ENCODE data around the gene BTG4. TPM values are rescaled to one million over a fixed set of nuclear protein-coding genes. Genes with fewer than 3 reads are reported as not detected.
A peak's percentile ranks its signal among the peaks of the same experiment; 100 is the strongest.

The BTG4 gene
- polyA plus RNA-seq, 1 experiment, result not detected

DNA sequence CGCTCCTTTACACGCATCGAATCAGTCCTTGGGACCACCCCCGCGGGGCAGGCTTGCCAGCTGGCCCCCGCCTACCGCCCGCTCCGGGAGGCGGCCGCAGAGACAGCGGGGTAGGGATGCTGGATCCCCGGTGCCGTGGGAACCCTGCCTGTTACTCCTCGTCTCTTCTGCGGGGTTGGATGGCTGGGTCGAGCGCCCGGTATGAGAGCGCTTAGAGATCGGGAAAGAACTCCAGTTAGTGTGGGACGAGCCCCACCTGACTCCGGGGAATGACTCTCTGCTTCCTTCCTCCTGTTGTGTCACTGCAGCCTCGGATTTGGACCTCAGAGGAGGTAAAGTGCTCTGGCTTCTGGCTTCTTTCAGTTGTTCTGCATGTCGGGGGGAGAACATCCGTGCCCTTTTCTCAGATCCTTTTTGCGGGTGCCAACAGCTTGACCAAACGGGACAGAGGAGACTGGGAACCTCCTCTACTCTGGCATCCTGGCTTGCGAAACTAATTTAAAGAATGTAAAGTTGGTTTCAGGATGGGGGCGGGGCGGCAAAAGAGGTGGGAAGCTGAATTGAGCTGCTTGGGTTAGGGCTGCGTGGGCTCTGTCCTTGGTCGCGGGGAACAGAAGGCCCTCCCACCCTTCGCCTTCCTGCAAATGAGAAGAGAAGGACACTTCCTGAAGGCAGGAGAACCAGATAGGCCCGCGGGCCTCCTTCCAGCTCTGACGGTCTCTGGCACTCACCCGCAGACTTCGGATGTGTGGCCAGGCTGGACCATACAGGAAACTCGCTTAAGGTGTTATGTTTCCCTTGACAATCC lies 29.3 kb upstream of the BTG4 start:
- no peaks in the 10 kb centered on the region for H3K27me3 ChIP-seq (ENCODE audit: control insufficient read depth, insufficient read depth, low read length)
- POLR2A ChIA-PET, result interaction anchor here (0.6 to 2.8 kb wide), 9 partner anchors 10 to 567 kb away, joined by 3 to 16 read pairs (median 4); no protein-coding TSS in a partner anchor
- CTCF ChIA-PET, result interaction anchor here (0.6 kb wide), 1 partner anchor 391 kb away, joined by 3 read pairs; no protein-coding TSS in a partner anchor
- H3K9me3 ChIP-seq (ENCODE audit: control insufficient read depth, insufficient read depth, low read length), result no peaks in the 10 kb centered on the region
- H3K4me3 ChIP-seq (ENCODE audit: low read depth, low read length), result peak overlapping the region; percentile 74
- peak overlapping the region; percentile 92 for H3K27ac ChIP-seq (ENCODE audit: low read depth, low read length)
- TF ChIP-seq, protein P1, sequence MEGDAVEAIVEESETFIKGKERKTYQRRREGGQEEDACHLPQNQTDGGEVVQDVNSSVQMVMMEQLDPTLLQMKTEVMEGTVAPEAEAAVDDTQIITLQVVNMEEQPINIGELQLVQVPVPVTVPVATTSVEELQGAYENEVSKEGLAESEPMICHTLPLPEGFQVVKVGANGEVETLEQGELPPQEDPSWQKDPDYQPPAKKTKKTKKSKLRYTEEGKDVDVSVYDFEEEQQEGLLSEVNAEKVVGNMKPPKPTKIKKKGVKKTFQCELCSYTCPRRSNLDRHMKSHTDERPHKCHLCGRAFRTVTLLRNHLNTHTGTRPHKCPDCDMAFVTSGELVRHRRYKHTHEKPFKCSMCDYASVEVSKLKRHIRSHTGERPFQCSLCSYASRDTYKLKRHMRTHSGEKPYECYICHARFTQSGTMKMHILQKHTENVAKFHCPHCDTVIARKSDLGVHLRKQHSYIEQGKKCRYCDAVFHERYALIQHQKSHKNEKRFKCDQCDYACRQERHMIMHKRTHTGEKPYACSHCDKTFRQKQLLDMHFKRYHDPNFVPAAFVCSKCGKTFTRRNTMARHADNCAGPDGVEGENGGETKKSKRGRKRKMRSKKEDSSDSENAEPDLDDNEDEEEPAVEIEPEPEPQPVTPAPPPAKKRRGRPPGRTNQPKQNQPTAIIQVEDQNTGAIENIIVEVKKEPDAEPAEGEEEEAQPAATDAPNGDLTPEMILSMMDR (IDR thresholded peaks at IDR 0.05; ENCODE audit: low read depth, low read length), result no peak
- peak; percentile 63 for DNase-seq (ENCODE audit: low read depth, low spot score)

DNA sequence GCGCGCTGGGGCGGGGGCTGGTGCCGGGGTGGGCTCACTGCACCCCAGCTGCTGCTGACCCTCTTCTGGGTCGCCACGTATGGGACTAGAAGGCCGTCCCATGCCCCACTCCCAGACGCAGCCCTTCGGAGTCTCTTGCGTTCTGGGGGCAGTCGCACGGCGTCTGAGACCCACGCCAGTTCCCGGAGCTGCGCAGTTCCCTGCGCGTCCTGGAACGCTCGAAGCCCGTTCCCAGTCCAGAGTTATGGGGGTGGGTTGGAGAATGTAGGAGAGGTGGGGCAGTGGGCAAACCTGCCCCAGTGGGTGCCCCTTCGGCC lies 28.7 kb upstream of the BTG4 start:
- DNase-seq (ENCODE audit: low read depth, low spot score), result no peak
- ChIA-PET POLR2A (interaction anchor here (0.8 to 2.8 kb wide), 3 partner anchors 17 to 86 kb away, joined by 3 to 16 read pairs (median 3); no protein-coding TSS in a partner anchor), CTCF (no interaction called here)
- Histone ChIP-seq H3K4me3 (ENCODE audit: low read depth, low read length) (peak overlapping the region; percentile 74), H3K9me3 (ENCODE audit: control insufficient read depth, insufficient read depth, low read length) (no peaks in the 10 kb centered on the region), H3K27me3 (ENCODE audit: control insufficient read depth, insufficient read depth, low read length) (no peaks in the 10 kb centered on the region), H3K27ac (ENCODE audit: low read depth, low read length) (peak overlapping the region; percentile 92)
- TF ChIP-seq, protein P1 (IDR thresholded peaks at IDR 0.05; ENCODE audit: low read depth, low read length), result no peak

DNA sequence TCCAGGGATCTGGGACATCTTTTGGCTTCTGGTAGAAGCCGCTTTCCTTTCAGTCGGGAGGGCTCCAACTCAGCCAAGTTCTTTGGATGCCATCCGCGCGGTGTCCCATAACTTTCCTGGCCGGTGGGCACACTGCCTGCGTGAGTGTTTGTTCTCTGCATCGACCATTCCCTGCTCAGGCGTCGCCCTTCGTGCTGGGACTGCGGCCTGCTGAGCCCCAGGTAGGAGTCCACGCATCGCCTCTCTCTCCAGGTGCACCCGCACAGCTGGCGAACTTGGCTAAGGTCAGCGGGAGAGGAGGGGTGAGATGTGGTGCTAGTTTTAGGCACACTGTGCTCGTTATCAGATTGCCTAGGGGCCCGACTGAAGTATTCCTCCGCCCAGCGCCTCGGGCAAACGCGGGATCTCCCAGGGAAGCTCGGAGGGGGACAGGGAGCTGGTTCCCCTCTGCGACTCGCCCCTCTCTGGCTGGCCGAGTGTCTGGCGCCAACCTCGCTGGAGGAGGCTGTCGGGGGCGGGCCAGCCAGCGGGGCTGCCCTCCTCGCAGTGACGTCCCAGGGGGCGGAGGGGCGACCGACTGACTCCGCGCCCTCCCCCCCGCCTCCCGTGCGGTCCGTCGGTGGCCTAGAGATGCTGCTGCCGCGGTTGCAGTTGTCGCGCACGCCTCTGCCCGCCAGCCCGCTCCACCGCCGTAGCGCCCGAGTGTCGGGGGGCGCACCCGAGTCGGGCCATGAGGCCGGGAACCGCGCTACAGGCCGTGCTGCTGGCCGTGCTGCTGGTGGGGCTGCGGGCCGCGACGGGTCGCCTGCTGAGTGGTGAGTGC lies 28.1 kb upstream of the BTG4 start, which contains the start of gene LAYN:
LAYN (plus strand) TSS at position 607 of the 823 bp plus-strand sequence; CDS start at position 731, 124 bp downstream.
- CTCF ChIA-PET, result no interaction called here
- Histone ChIP-seq H3K4me3 (ENCODE audit: low read depth, low read length) (peak within 1 kb of the TSS; percentile 74), H3K27me3 (ENCODE audit: control insufficient read depth, insufficient read depth, low read length) (no peaks in the 10 kb centered on the region), H3K9me3 (ENCODE audit: control insufficient read depth, insufficient read depth, low read length) (no peaks in the 10 kb centered on the region), H3K27ac (ENCODE audit: low read depth, low read length) (peak within 1 kb of the TSS; percentile 92)
- no peak for DNase-seq (ENCODE audit: low read depth, low spot score)
- POLR2A ChIA-PET, result interaction anchor here (0.8 to 2.8 kb wide), 3 partner anchors 17 to 86 kb away, joined by 3 to 16 read pairs (median 3); no protein-coding TSS in a partner anchor
- TF ChIP-seq, protein P1 (IDR thresholded peaks at IDR 0.05; ENCODE audit: low read depth, low read length), result no peak

DNA sequence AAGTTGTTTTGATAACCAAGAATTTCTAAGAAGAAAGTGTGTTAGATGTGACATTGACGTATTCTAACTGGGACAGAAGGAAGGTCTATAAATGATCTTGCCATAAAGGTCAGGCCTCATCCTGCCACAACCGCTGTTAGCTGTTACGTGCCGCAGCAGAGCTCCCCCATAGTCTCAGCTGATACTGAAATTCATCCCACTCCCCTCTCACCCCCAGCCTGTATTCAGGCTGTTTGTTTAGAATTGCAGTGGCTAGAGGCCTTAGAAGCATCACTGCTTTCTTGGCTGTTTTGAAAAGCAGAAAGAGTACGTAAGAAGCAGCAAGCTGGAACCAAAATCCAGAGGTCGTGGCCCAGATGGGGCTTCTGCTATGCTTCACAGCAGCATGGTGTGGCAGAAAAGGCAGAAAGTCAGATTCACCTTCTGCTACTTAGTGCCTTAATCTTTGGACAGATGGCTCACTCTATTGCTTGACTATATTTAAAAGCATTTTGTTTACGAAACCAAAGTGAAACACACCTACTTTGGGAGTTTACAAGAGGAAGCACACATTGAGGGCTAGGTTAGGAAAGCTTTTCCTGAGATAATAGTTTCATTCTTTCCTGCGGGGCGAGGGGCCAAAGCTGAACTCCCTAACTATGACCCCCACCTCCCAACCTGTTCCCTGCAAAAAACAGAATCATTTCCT lies 27.4 kb upstream of the BTG4 start:
- no peak for DNase-seq (ENCODE audit: low read depth, low spot score)
- CTCF ChIA-PET, result no interaction called here
- H3K27ac ChIP-seq (ENCODE audit: low read depth, low read length), result peak overlapping the region; percentile 72
- POLR2A ChIA-PET, result interaction anchor here (2.8 kb wide), 1 partner anchor 18 kb away, joined by 16 read pairs; no protein-coding TSS in a partner anchor
- H3K27me3 ChIP-seq (ENCODE audit: control insufficient read depth, insufficient read depth, low read length), result no peaks in the 10 kb centered on the region
- no peaks in the 10 kb centered on the region for H3K9me3 ChIP-seq (ENCODE audit: control insufficient read depth, insufficient read depth, low read length)
- TF ChIP-seq, protein P1 (IDR thresholded peaks at IDR 0.05; ENCODE audit: low read depth, low read length), result no peak
- H3K4me3 ChIP-seq (ENCODE audit: low read depth, low read length), result peak overlapping the region; percentile 74
